Measurements from ENCODE around the gene NR2C2AP.
A peak's percentile ranks its signal among the peaks of the same experiment; 100 is the strongest.

Gene NR2C2AP

GRCh38 chr19:19203012-19203856 lies at the start of gene NR2C2AP:
TSS of gene NR2C2AP (minus strand) at chr19:19203414. CDS start at chr19:19203060, 354 bp downstream.
- CTCF ChIA-PET: interaction anchor here (0.6 to 1.4 kb wide), 7 partner anchors 10 to 374 kb away, joined by 3 to 10 read pairs (median 3); no protein-coding TSS in a partner anchor
- DNase-seq (ENCODE audit: extremely low spot score): peak; percentile 96
- peak; percentile 34; the same call in 1 of the 2 replicates for TF ChIP-seq ELF4 (IDR thresholded peaks at IDR 0.05)
- TF ChIP-seq ARNT (IDR thresholded peaks at IDR 0.05): no peak
- no peak for TF ChIP-seq SUZ12 (IDR thresholded peaks at IDR 0.05)
- peak; percentile 96 for TF ChIP-seq L3MBTL2 (conservative IDR thresholded peaks at IDR 0.05)
- TF ChIP-seq ZNF384 (IDR thresholded peaks at IDR 0.05): peak; percentile 94
- POLR2A ChIA-PET: interaction anchor here (0.6 to 3.6 kb wide), 12 partner anchors 9 to 202 kb away, joined by 3 to 46 read pairs (median 4); partner anchors contain the start of genes BORCS8, GATAD2A, NCAN and RFXANK

- ChIA-PET POLR2A (no interaction called here), CTCF (no interaction called here)
- no peak for DNase-seq (ENCODE audit: extremely low spot score)
- no peak for TF ChIP-seq FOXK2 (IDR thresholded peaks at IDR 0.05)
- no peak for TF ChIP-seq LEF1 (IDR thresholded peaks at IDR 0.05; ENCODE audit: borderline replicate concordance)
- TF ChIP-seq ELF4 (IDR thresholded peaks at IDR 0.05): no peak
- TF ChIP-seq TARDBP (IDR thresholded peaks at IDR 0.05): no peak
- TF ChIP-seq PKNOX1 (IDR thresholded peaks at IDR 0.05): no peak
- TF ChIP-seq ARNT (IDR thresholded peaks at IDR 0.05): no peak
- TF ChIP-seq L3MBTL2 (conservative IDR thresholded peaks at IDR 0.05): no peak
- TF ChIP-seq SP1 (IDR thresholded peaks at IDR 0.05): no peak
- TF ChIP-seq SUZ12 (IDR thresholded peaks at IDR 0.05): no peak
- TF ChIP-seq FOXA1 (IDR thresholded peaks at IDR 0.05): no peak
- no peak for TF ChIP-seq BHLHE40 (IDR thresholded peaks at IDR 0.05; ENCODE audit: borderline replicate concordance)
- TF ChIP-seq HDGF (IDR thresholded peaks at IDR 0.05; ENCODE audit: borderline replicate concordance): no peak
- no peak for TF ChIP-seq FOXM1 (IDR thresholded peaks at IDR 0.05; ENCODE audit: borderline replicate concordance)
- TF ChIP-seq ZNF384 (IDR thresholded peaks at IDR 0.05): no peak
These were observed 47.1 kb upstream of the NR2C2AP start for GRCh38 chr19:19250196-19250801.

GRCh38 chr19:19240476-19240875 lies 37.3 kb upstream of the NR2C2AP start:
- ChIA-PET CTCF (no interaction called here), POLR2A (no interaction called here)
- DNase-seq (ENCODE audit: extremely low spot score): no peak
- TF ChIP-seq CTBP1 (IDR thresholded peaks at IDR 0.05; ENCODE audit: borderline replicate concordance) (no peak), L3MBTL2 (conservative IDR thresholded peaks at IDR 0.05) (no peak), ARNT (IDR thresholded peaks at IDR 0.05) (no peak), BHLHE40 (IDR thresholded peaks at IDR 0.05; ENCODE audit: borderline replicate concordance) (no peak), NFRKB (IDR thresholded peaks at IDR 0.05) (no peak)

- ChIA-PET CTCF (no interaction called here), POLR2A (no interaction called here)
- TF ChIP-seq PKNOX1 (IDR thresholded peaks at IDR 0.05): peak; percentile 51
- TF ChIP-seq FOXM1 (IDR thresholded peaks at IDR 0.05; ENCODE audit: borderline replicate concordance): no peak
- no peak for DNase-seq (ENCODE audit: extremely low spot score)
These were observed 36.5 kb upstream of the NR2C2AP start for GRCh38 chr19:19239675-19240074.

GRCh38 chr19:19238126-19238894 lies 35.1 kb upstream of the NR2C2AP start:
- no peak for DNase-seq (ENCODE audit: extremely low spot score)
- POLR2A ChIA-PET: no interaction called here
- TF ChIP-seq ELF4 (IDR thresholded peaks at IDR 0.05) (no peak), SUZ12 (IDR thresholded peaks at IDR 0.05) (no peak), CTBP1 (IDR thresholded peaks at IDR 0.05; ENCODE audit: borderline replicate concordance) (no peak), L3MBTL2 (conservative IDR thresholded peaks at IDR 0.05) (no peak), ARNT (IDR thresholded peaks at IDR 0.05) (no peak)
- CTCF ChIA-PET: no interaction called here

GRCh38 chr19:19236173-19236572 lies 33.0 kb upstream of the NR2C2AP start:
- CTCF ChIA-PET: no interaction called here
- DNase-seq (ENCODE audit: extremely low spot score): no peak
- TF ChIP-seq BHLHE40 (IDR thresholded peaks at IDR 0.05; ENCODE audit: borderline replicate concordance) (no peak), HDGF (IDR thresholded peaks at IDR 0.05; ENCODE audit: borderline replicate concordance) (no peak)
- POLR2A ChIA-PET: no interaction called here

- CTCF ChIA-PET: no interaction called here
- TF ChIP-seq ELF4 (IDR thresholded peaks at IDR 0.05): no peak
- TF ChIP-seq HDGF (IDR thresholded peaks at IDR 0.05; ENCODE audit: borderline replicate concordance): no peak
- no peak for TF ChIP-seq ARNT (IDR thresholded peaks at IDR 0.05)
- no peak for TF ChIP-seq FOXM1 (IDR thresholded peaks at IDR 0.05; ENCODE audit: borderline replicate concordance)
- TF ChIP-seq TARDBP (IDR thresholded peaks at IDR 0.05): no peak
- TF ChIP-seq L3MBTL2 (conservative IDR thresholded peaks at IDR 0.05): no peak
- no peak for TF ChIP-seq LEF1 (IDR thresholded peaks at IDR 0.05; ENCODE audit: borderline replicate concordance)
- TF ChIP-seq SUZ12 (IDR thresholded peaks at IDR 0.05): no peak
- no peak for TF ChIP-seq NFRKB (IDR thresholded peaks at IDR 0.05)
- TF ChIP-seq SP1 (IDR thresholded peaks at IDR 0.05): no peak
- no peak for TF ChIP-seq FOXK2 (IDR thresholded peaks at IDR 0.05)
- TF ChIP-seq ZNF384 (IDR thresholded peaks at IDR 0.05): no peak
- no peak for TF ChIP-seq FOXA1 (IDR thresholded peaks at IDR 0.05)
- POLR2A ChIA-PET: interaction anchor here (1.6 kb wide), 1 partner anchor 32 kb away, joined by 4 read pairs; the partner anchor contains the start of gene NR2C2AP
- no peak for DNase-seq (ENCODE audit: extremely low spot score)
These were observed 31.1 kb upstream of the NR2C2AP start for GRCh38 chr19:19234220-19234816.

Data from HEK293T (cell line).